Vagina (tissue), 2 donors: ENCODE data around the gene LMX1B. TPM values are rescaled to one million over a fixed set of nuclear protein-coding genes. Genes with fewer than 3 reads are reported as not detected.
"Not testable (repeated sequence)": the region's sequence is repeated elsewhere in the genome, so short reads cannot be mapped to it uniquely, and the experiment has no call there.

Source experiments
- DNase-seq, 2 donors: peaks; one replicate each; pipeline ENCODE4 v3.0.0-alpha.2; 2017; ENCODE audit errors: extremely low spot score in 2 of 2
- H3K27ac ChIP-seq: fragments of 200-600 bp; sonication (generic); one replicate; pipeline ENCODE4 v1.5.1; 2019
- H3K27me3 ChIP-seq: fragments of 200-600 bp; sonication (generic); one replicate; pipeline ENCODE4 v1.5.1; 2019
- H3K36me3 ChIP-seq, 2 donors: fragments of 200-600 bp; sonication (generic); one replicate each; pipeline ENCODE4 v1.5.1; 2017 to 2019
- H3K4me1 ChIP-seq: fragments of 200-600 bp; sonication (generic); one replicate; pipeline ENCODE4 v1.5.1; 2019
- H3K4me3 ChIP-seq, 2 donors: fragments of 200-600 bp; sonication (generic); 1 replicate in 1 of 2; 2 replicates in 1 of 2; pipeline ENCODE4 v1.5.1; 2016 to 2019
- H3K9me3 ChIP-seq: fragments of 200-600 bp; sonication (generic); one replicate; pipeline ENCODE4 v1.5.1; 2019
- CTCF ChIP-seq, 3 experiments: fragments of 450-650 bp in 2 of 3; fragments of 200-600 bp in 1 of 3; sonication (generic) in 1 of 3; IDR thresholded peaks; one replicate each; pipeline ENCODE4 v1.5.1; 2017 to 2019; ENCODE audit warnings: antibody characterized with exemption in 3 of 3, mild to moderate bottlenecking in 2 of 3, moderate library complexity in 2 of 3
- POLR2A ChIP-seq, 2 donors: fragments of 450-650 bp; IDR thresholded peaks; one replicate each; pipeline ENCODE4 v1.6.1; 2017; ENCODE audit warnings: antibody characterized with exemption in 2 of 2, mild to moderate bottlenecking in 2 of 2, moderate library complexity in 2 of 2
- POLR2AphosphoS5 ChIP-seq, 2 donors: sonication (generic); formaldehyde crosslinking; IDR thresholded peaks; one replicate each; pipeline ENCODE4 v1.9.0; 2017; ENCODE audit warnings: antibody characterized with exemption in 2 of 2, mild to moderate bottlenecking in 2 of 2, low read depth in 1 of 2; ENCODE audit not compliant: insufficient read depth in 1 of 2
- intact Hi-C: fragments of 100-400 bp; cut with DNase I; formaldehyde crosslinking; loops from one replicate; pipeline ENCODE4 v1.15.1; 2023
- total RNA-seq: library from RNA; depleted of rRNA; stranded (reverse); fragments of >200 nt; gene quantifications from one replicate; pipeline ENCODE4 v1.2.3, GENCODE V29; 2016

Gene LMX1B
- total RNA-seq, 1 donor from 2014 or later: not detected

GRCh38 chr9:126709241-126709640 lies 95.5 kb downstream of the LMX1B start:
- H3K27ac ChIP-seq: no peak overlapping the region
- intact Hi-C loops: no loop called here
- no peak for DNase-seq
- H3K4me3 ChIP-seq: no peak overlapping the region
- H3K4me1 ChIP-seq: peaks cover 15% of the 10 kb centered on the region
- TF ChIP-seq CTCF (IDR thresholded peaks at IDR 0.05) (no peak), POLR2A (IDR thresholded peaks at IDR 0.05) (no peak), POLR2AphosphoS5 (IDR thresholded peaks at IDR 0.05; ENCODE audit: insufficient read depth in 1 of 2, low read depth in 1 of 2) (no peak)
- H3K27me3 ChIP-seq: no peaks in the 10 kb centered on the region
- H3K9me3 ChIP-seq: no peaks in the 10 kb centered on the region
- H3K36me3 ChIP-seq: no peaks in the 10 kb centered on the region

- no peak overlapping the region for H3K27ac ChIP-seq
- DNase-seq: no peak
- H3K4me1 ChIP-seq: no peaks in the 10 kb centered on the region
- intact Hi-C loops: no loop called here
- no peaks in the 10 kb centered on the region for H3K36me3 ChIP-seq
- no peaks in the 10 kb centered on the region for H3K9me3 ChIP-seq
- H3K4me3 ChIP-seq: no peak overlapping the region
- TF ChIP-seq CTCF (IDR thresholded peaks at IDR 0.05) (no peak), POLR2AphosphoS5 (IDR thresholded peaks at IDR 0.05; ENCODE audit: insufficient read depth in 1 of 2, low read depth in 1 of 2) (no peak), POLR2A (IDR thresholded peaks at IDR 0.05) (no peak)
- H3K27me3 ChIP-seq: no peaks in the 10 kb centered on the region
These were observed 101.7 kb downstream of the LMX1B start for GRCh38 chr9:126715382-126715781.

- H3K27me3 ChIP-seq, intact Hi-C loops, DNase-seq, H3K9me3 ChIP-seq, H3K27ac ChIP-seq, H3K4me1 ChIP-seq, H3K4me3 ChIP-seq, H3K36me3 ChIP-seq: not testable (repeated sequence)
These were observed 103.7 kb downstream of the LMX1B start for GRCh38 chr9:126717441-126717840.

- no peak for DNase-seq
- H3K4me1 ChIP-seq: peaks cover 18% of the 10 kb centered on the region
- H3K27ac ChIP-seq: peak overlapping the region; percentile 9
- H3K4me3 ChIP-seq: no peak overlapping the region
- intact Hi-C loops: no loop called here
- no peaks in the 10 kb centered on the region for H3K36me3 ChIP-seq
- H3K9me3 ChIP-seq: no peaks in the 10 kb centered on the region
- H3K27me3 ChIP-seq: no peaks in the 10 kb centered on the region
- TF ChIP-seq POLR2A (IDR thresholded peaks at IDR 0.05): no peak
- TF ChIP-seq CTCF (IDR thresholded peaks at IDR 0.05): no peak
- TF ChIP-seq POLR2AphosphoS5 (IDR thresholded peaks at IDR 0.05; ENCODE audit: insufficient read depth in 1 of 2, low read depth in 1 of 2): no peak
These were observed 105.9 kb downstream of the LMX1B start for GRCh38 chr9:126719618-126720031.

- Histone ChIP-seq H3K4me1 (peaks cover 18% of the 10 kb centered on the region), H3K36me3 (no peaks in the 10 kb centered on the region), H3K4me3 (no peak overlapping the region), H3K9me3 (no peaks in the 10 kb centered on the region), H3K27ac (peak overlapping the region; percentile 9), H3K27me3 (no peaks in the 10 kb centered on the region)
- intact Hi-C loops: no loop called here
- no peak for TF ChIP-seq POLR2AphosphoS5 (IDR thresholded peaks at IDR 0.05; ENCODE audit: insufficient read depth in 1 of 2, low read depth in 1 of 2)
- no peak for DNase-seq
These were observed 106.3 kb downstream of the LMX1B start for GRCh38 chr9:126720036-126720435.

GRCh38 chr9:126720661-126721563 lies 107.2 kb downstream of the LMX1B start:
- Histone ChIP-seq H3K27me3 (no peaks in the 10 kb centered on the region), H3K4me1 (peaks cover 18% of the 10 kb centered on the region), H3K27ac (no peak overlapping the region), H3K9me3 (no peaks in the 10 kb centered on the region), H3K4me3 (no peak overlapping the region), H3K36me3 (no peaks in the 10 kb centered on the region)
- intact Hi-C loops: no loop called here
- DNase-seq: no peak
- TF ChIP-seq CTCF (IDR thresholded peaks at IDR 0.05) (no peak), POLR2AphosphoS5 (IDR thresholded peaks at IDR 0.05; ENCODE audit: insufficient read depth in 1 of 2, low read depth in 1 of 2) (no peak), POLR2A (IDR thresholded peaks at IDR 0.05) (no peak)
